IMR-90 (cell line): ENCODE measurements around the gene CDS2. TPM values are rescaled to one million over a fixed set of nuclear protein-coding genes. Genes with fewer than 3 reads are reported as not detected.

Source experiments
- ATAC-seq: fragments of 200-7000 bp; cut with Tn5 transposase; 2 replicates; pipeline ENCODE4 v1.9.1; 2020; ENCODE audit warnings: low read depth, mild to moderate bottlenecking, moderate library complexity
- BruUV-seq: library from RNA; stranded (reverse); fragments of 400-500 nt; replicated peaks from 2 replicates; lab custom pipeline; 2021; lab: Mats Ljungman, UMichigan
- CTCF ChIA-PET: fragments of 300-600 bp; formaldehyde crosslinking; extraction: SDS; loops from one replicate; lab custom pipeline; 2021; ENCODE audit warnings: antibody characterized with exemption; lab: Yijun Ruan, JAX
- POLR2A ChIA-PET: fragments of 300-600 bp; sonication (Branson Sonifier 250); formaldehyde crosslinking; loops from one replicate; lab custom pipeline; 2022; ENCODE audit warnings: antibody characterized with exemption; ENCODE audit not compliant: unreplicated experiment; lab: Charles Lee
- DNase-seq: peaks from one replicate; pipeline ENCODE4 v3.0.0; 2013
- H2AFZ ChIP-seq: replicated peaks from 2 replicates; pipeline ENCODE3; 2013; ENCODE audit warnings: low read length, mild to moderate bottlenecking; ENCODE audit not compliant: poor library complexity
- H2AK5ac ChIP-seq: 2 replicates; pipeline ENCODE4 v1.6.1; 2013; ENCODE audit warnings: low read depth, low read length, inconsistent platforms
- H2AK9ac ChIP-seq: replicated peaks from 2 replicates; pipeline ENCODE3; 2013; ENCODE audit warnings: mild to moderate bottlenecking, low read depth, low read length, moderate library complexity; ENCODE audit not compliant: poor library complexity
- H2BK120ac ChIP-seq: 2 replicates; pipeline ENCODE4 v1.6.1; 2013; ENCODE audit warnings: low read depth, low read length, inconsistent platforms
- H2BK15ac ChIP-seq: 3 replicates; pipeline ENCODE4 v1.6.1; 2013; ENCODE audit warnings: low read depth, low read length, inconsistent platforms
- H2BK20ac ChIP-seq: 2 replicates; pipeline ENCODE4 v1.6.1; 2013; ENCODE audit warnings: low read depth, mild to moderate bottlenecking, inconsistent platforms, low read length, moderate library complexity
- H2BK5ac ChIP-seq: 2 replicates; pipeline ENCODE4 v1.6.1; 2013; ENCODE audit warnings: mild to moderate bottlenecking, low read depth, low read length, inconsistent platforms; ENCODE audit not compliant: poor library complexity, severe bottlenecking
- H3K14ac ChIP-seq: replicated peaks from 2 replicates; pipeline ENCODE4 v1.6.1; 2013; ENCODE audit warnings: low read depth, low read length, inconsistent platforms
- H3K18ac ChIP-seq: 2 replicates; pipeline ENCODE4 v1.6.1; 2013; ENCODE audit warnings: low read depth, low read length, control low read depth
- H3K23ac ChIP-seq: 2 replicates; pipeline ENCODE4 v1.6.1; 2013; ENCODE audit warnings: low read depth, low read length, inconsistent platforms
- H3K27ac ChIP-seq: 2 replicates; pipeline ENCODE4 v1.5.1; 2013; ENCODE audit warnings: mild to moderate bottlenecking, control low read depth, low read length; ENCODE audit not compliant: insufficient read depth
- H3K27me3 ChIP-seq: 2 replicates; pipeline ENCODE4 v1.6.1; 2013; ENCODE audit warnings: low read length; ENCODE audit not compliant: control insufficient read depth, insufficient read depth
- H3K36me3 ChIP-seq: 2 replicates; pipeline ENCODE4 v1.6.1; 2013; ENCODE audit warnings: low read length, mixed read lengths; ENCODE audit not compliant: control insufficient read depth, insufficient read depth
- H3K4ac ChIP-seq: 2 replicates; pipeline ENCODE4 v1.6.1; 2013; ENCODE audit warnings: low read depth, low read length, inconsistent platforms
- H3K4me1 ChIP-seq: 2 replicates; pipeline ENCODE4 v1.6.1; 2013; ENCODE audit warnings: low read length, mixed read lengths; ENCODE audit not compliant: control insufficient read depth, insufficient read depth
- H3K4me2 ChIP-seq: 2 replicates; pipeline ENCODE4 v1.6.1; 2013; ENCODE audit warnings: low read depth, mild to moderate bottlenecking, control low read depth, low read length, moderate library complexity
- H3K4me3 ChIP-seq: 2 replicates; pipeline ENCODE4 v1.5.1; 2013; ENCODE audit warnings: low read depth, mild to moderate bottlenecking, control low read depth, low read length, moderate library complexity; ENCODE audit not compliant: insufficient read depth
- H3K56ac ChIP-seq: 2 replicates; pipeline ENCODE4 v1.6.1; 2013; ENCODE audit warnings: low read length, inconsistent platforms; ENCODE audit not compliant: insufficient read depth; ENCODE audit errors: extremely low read depth
- H3K79me1 ChIP-seq, 2 experiments: 2 replicates each; pipeline ENCODE4 v1.6.1; 2013; ENCODE audit warnings: low read length in 2 of 2, inconsistent platforms in 1 of 2, low read depth in 1 of 2
- H3K9ac ChIP-seq: 2 replicates; pipeline ENCODE4 v1.6.1; 2013; ENCODE audit warnings: low read depth, low read length, control low read depth
- H3K9me1 ChIP-seq: 2 replicates; pipeline ENCODE4 v1.6.1; 2013; ENCODE audit warnings: low read length, inconsistent platforms; ENCODE audit not compliant: insufficient read depth
- H3K9me3 ChIP-seq: 2 replicates; pipeline ENCODE4 v1.6.1; 2013; ENCODE audit warnings: low read length; ENCODE audit not compliant: control insufficient read depth, insufficient read depth
- H4K20me1 ChIP-seq: 2 replicates; pipeline ENCODE4 v1.6.1; 2013; ENCODE audit warnings: low read length, inconsistent platforms; ENCODE audit not compliant: insufficient read depth
- H4K5ac ChIP-seq: 2 replicates; pipeline ENCODE4 v1.6.1; 2013; ENCODE audit warnings: mild to moderate bottlenecking, low read depth, low read length, control low read depth
- H4K8ac ChIP-seq, 2 experiments: 2 replicates each; pipeline ENCODE4 v1.6.1; 2013; ENCODE audit warnings: low read depth in 2 of 2, low read length in 2 of 2, control low read depth in 1 of 2, inconsistent platforms in 1 of 2
- H4K91ac ChIP-seq: 2 replicates; pipeline ENCODE4 v1.6.1; 2013; ENCODE audit warnings: low read depth, low read length, inconsistent platforms; ENCODE audit not compliant: insufficient read depth
- CEBPB ChIP-seq: IDR thresholded peaks from 2 replicates; pipeline ENCODE4 v1.6.1; 2012; ENCODE audit warnings: low read depth, low read length, improper control_type of control experiment
- CHD1 ChIP-seq: IDR thresholded peaks from 2 replicates; pipeline ENCODE4 v1.6.1; 2012; ENCODE audit warnings: low read depth, low read length, improper control_type of control experiment
- CTCF ChIP-seq: conservative IDR thresholded peaks from 2 replicates; pipeline ENCODE4 v1.5.1; 2012; ENCODE audit warnings: mild to moderate bottlenecking, low read depth, low read length, improper control_type of control experiment
- ELK1 ChIP-seq: fragments of 150-350 bp; IDR thresholded peaks from 2 replicates; pipeline ENCODE4 v1.6.1; 2016; ENCODE audit warnings: low read depth, mild to moderate bottlenecking, low read length, moderate library complexity, borderline replicate concordance
- FOS ChIP-seq: fragments of 150-350 bp; IDR thresholded peaks from 2 replicates; pipeline ENCODE4 v1.6.1; 2016; ENCODE audit warnings: low read depth, low read length
- MAFK ChIP-seq: IDR thresholded peaks from 2 replicates; pipeline ENCODE4 v1.6.1; 2012; ENCODE audit warnings: low read depth, low read length, improper control_type of control experiment
- MXI1 ChIP-seq: IDR thresholded peaks from 2 replicates; pipeline ENCODE4 v1.6.1; 2012; ENCODE audit warnings: low read depth, mild to moderate bottlenecking, low read length, moderate library complexity, borderline replicate concordance
- RCOR1 ChIP-seq: IDR thresholded peaks from 2 replicates; pipeline ENCODE4 v1.6.1; 2012; ENCODE audit warnings: mild to moderate bottlenecking, low read length, improper control_type of control experiment; ENCODE audit not compliant: insufficient replicate concordance
- RFX5 ChIP-seq: IDR thresholded peaks from 2 replicates; pipeline ENCODE4 v1.8.0; 2012; ENCODE audit warnings: low read depth, mild to moderate bottlenecking, low read length, moderate library complexity
- WGBS, 2 experiments: methylation state at CpG; one replicate each; pipeline versions ENCODE4 v1.1.5 to v1.1.7; 2013; ENCODE audit warnings: missing lambda C conversion rate in 2 of 2; ENCODE audit not compliant: insufficient read length in 1 of 2; ENCODE audit errors: extremely low coverage in 2 of 2; 5-methylcytosine and 5-hydroxymethylcytosine counted together
- dilution Hi-C: fragments of 300-500 bp; cut with HindIII; formaldehyde crosslinking; loops from one replicate; pipeline ENCODE4 v1.14.3; 2018; ENCODE audit warnings: low sequenced_read_pairs; ENCODE audit not compliant: unreplicated experiment
- in situ Hi-C: fragments of 300-500 bp; cut with MboI; formaldehyde crosslinking; loops from 3 replicates; pipeline ENCODE4 v1.14.3; 2019; ENCODE audit warnings: low sequenced_read_pairs, inconsistent platforms, mixed read lengths
- intact Hi-C: fragments of 100-400 bp; cut with micrococcal nuclease; formaldehyde crosslinking; loops from 2 replicates; pipeline ENCODE4 v1.10.0; 2022
- polyA plus RNA-seq, 3 experiments: library from polyadenylated mRNA; depleted of rRNA; stranded (reverse); fragments of >200 nt; gene quantifications; 2 replicates each; pipeline ENCODE4 v1.2.3, GENCODE V29; 2012; ENCODE audit warnings: low replicate concordance in 1 of 3
- total RNA-seq: library from RNA; depleted of rRNA; stranded (reverse); fragments of >200 nt; gene quantifications from 2 replicates; pipeline ENCODE4 v1.2.3, GENCODE V29; 2012

Gene CDS2
- total and polyA plus RNA-seq, 2 of the 4 experiments (the other 2 are of a cell fraction) = 17.0 to 47.1 TPM

- no peak overlapping the region for H4K91ac ChIP-seq
- ATAC-seq (peak; percentile 87), DNase-seq (peak; percentile 69)
- no peak overlapping the region; the same call in 1 of the 2 replicates for H3K9ac ChIP-seq
- no peak overlapping the region for H2BK15ac ChIP-seq
- no peak overlapping the region for H2AK9ac ChIP-seq
- H2AK5ac ChIP-seq = no peak overlapping the region
- no peak overlapping the region for H3K23ac ChIP-seq
- H2BK5ac ChIP-seq = no peak overlapping the region
- BruUV-seq = no TSS peak
- H3K79me1 ChIP-seq = peaks cover 16 to 43% of the 10 kb centered on the region in 2 experiments
- H4K5ac ChIP-seq = no peak overlapping the region
- no peaks in the 10 kb centered on the region for H3K9me3 ChIP-seq
- dilution Hi-C loops (no loop called here), intact Hi-C loops (loop anchor here (2.0 to 5.0 kb wide), 2 partner anchors 39 to 54 kb away; partner anchors contain the start of gene CDS2), in situ Hi-C loops (no loop called here)
- CTCF ChIA-PET = interaction anchor here (1.1 to 4.0 kb wide), 2 partner anchors 24 to 55 kb away, joined by 3 to 15 read pairs; partner anchors contain the start of gene CDS2
- no peak overlapping the region for H3K14ac ChIP-seq
- H3K4me3 ChIP-seq = peak overlapping the region; percentile 8; the same call in 1 of the 2 replicates
- H3K56ac ChIP-seq = no peak overlapping the region
- peaks cover 6% of the 10 kb centered on the region; the same call in 1 of the 2 replicates for H4K20me1 ChIP-seq
- H3K36me3 ChIP-seq = peaks cover 22% of the 10 kb centered on the region
- H3K4ac ChIP-seq = no peak overlapping the region
- no peak overlapping the region for H2BK20ac ChIP-seq
- H4K8ac ChIP-seq = no peak overlapping the region; a peak in 1 of 4 replicates
- POLR2A ChIA-PET = no interaction called here
- no peak for TF ChIP-seq MAFK
- no peak for TF ChIP-seq ELK1
- no peak for TF ChIP-seq RFX5
- no peak for TF ChIP-seq CHD1
- TF ChIP-seq RCOR1 = no peak
- no peak for TF ChIP-seq CTCF
- TF ChIP-seq CEBPB = peak; percentile 36; the same call in 1 of the 2 replicates
- no peak for TF ChIP-seq MXI1
- TF ChIP-seq FOS = no peak
- H2AFZ ChIP-seq = no peak overlapping the region
- no CpG with 5 or more reads among the region's 3 CpGs for WGBS, 2 experiments
- no peaks in the 10 kb centered on the region for H3K27me3 ChIP-seq
- H3K4me2 ChIP-seq = peak overlapping the region; percentile 69
- peaks cover 10% of the 10 kb centered on the region for H3K4me1 ChIP-seq
- H3K18ac ChIP-seq = no peak overlapping the region
- peak overlapping the region; percentile 20; the same call in 1 of the 2 replicates for H2BK120ac ChIP-seq
- peak overlapping the region; percentile 58; the same call in 1 of the 2 replicates for H3K27ac ChIP-seq
- H3K9me1 ChIP-seq = peaks cover 9% of the 10 kb centered on the region
Measured at GRCh38 chr20:5180933-5181332, 54.1 kb downstream of the CDS2 start.
